Gastrocnemius medialis (tissue), 4 donors: ENCODE measurements around the gene TMPRSS5. TPM values are rescaled to one million over a fixed set of nuclear protein-coding genes. Genes with fewer than 3 reads are reported as not detected.

ENCODE experiments used
- ATAC-seq, 2 donors: fragments of 150-250 bp; one replicate each; pipeline ENCODE4 v1.9.1; 2016
- DNase-seq, 2 donors: peaks; one replicate each; pipeline ENCODE4 v3.0.0-alpha.2; 2019
- H3K27ac ChIP-seq, 4 donors: fragments of 200-600 bp; sonication (generic); 1 replicate in 1 of 4; 2 replicates in 3 of 4; pipeline ENCODE4 v1.5.1; 2016 to 2018; ENCODE audit warnings: mild to moderate bottlenecking in 2 of 4, moderate library complexity in 1 of 4
- H3K27me3 ChIP-seq, 3 donors: fragments of 200-600 bp; sonication (generic) in 2 of 3; 1 replicate in 1 of 3; 2 replicates in 2 of 3; pipeline versions ENCODE4 v1.5.1 to v1.6.0; 2016 to 2019; ENCODE audit warnings: mild to moderate bottlenecking in 1 of 3, moderate library complexity in 1 of 3
- H3K36me3 ChIP-seq, 2 donors: fragments of 200-600 bp; sonication (generic) in 1 of 2; one replicate each; pipeline ENCODE4 v1.5.1; 2017 to 2018
- H3K4me1 ChIP-seq, 2 donors: fragments of 200-600 bp; sonication (generic) in 1 of 2; one replicate each; pipeline ENCODE4 v1.5.1; 2016 to 2017; ENCODE audit warnings: mild to moderate bottlenecking in 2 of 2
- H3K4me3 ChIP-seq, 4 donors: fragments of 200-600 bp; sonication (generic) in 3 of 4; 1 replicate in 1 of 4; 2 replicates in 3 of 4; pipeline ENCODE4 v1.5.1; 2016 to 2019; ENCODE audit warnings: mild to moderate bottlenecking in 2 of 4
- H3K9me3 ChIP-seq, 3 donors: fragments of 200-600 bp; sonication (generic) in 2 of 3; 1 replicate in 1 of 3; 2 replicates in 2 of 3; pipeline ENCODE4 v1.5.1; 2016 to 2019
- CTCF ChIP-seq, 5 experiments: fragments of 450-650 bp in 3 of 5; fragments of 200-600 bp in 2 of 5; sonication (generic) in 2 of 5; IDR thresholded peaks in 4 of 5; conservative IDR thresholded peaks in 1 of 5; 1 replicate in 4 of 5; 2 replicates in 1 of 5; pipeline ENCODE4 v1.5.1; 2016 to 2019; ENCODE audit warnings: antibody characterized with exemption in 5 of 5, mild to moderate bottlenecking in 3 of 5, moderate library complexity in 3 of 5
- POLR2A ChIP-seq, 2 donors: fragments of 450-650 bp; IDR thresholded peaks; one replicate each; pipeline ENCODE4 v1.6.1; 2017; ENCODE audit warnings: antibody characterized with exemption in 2 of 2, mild to moderate bottlenecking in 2 of 2, moderate library complexity in 2 of 2
- in situ Hi-C, 4 donors: fragments of 200-750 bp; cut with MboI; loops; one replicate each; pipeline versions ENCODE4 v1.15.0 to v1.8.0; 2017; ENCODE audit warnings: low sequenced_read_pairs in 4 of 4
- intact Hi-C: fragments of 100-400 bp; cut with DNase I; formaldehyde crosslinking; loops from one replicate; pipeline ENCODE4 v1.15.1; 2023; ENCODE audit warnings: low total_unique reads
- total RNA-seq, 4 donors: library from RNA; depleted of rRNA; stranded (reverse); fragments of >200 nt; gene quantifications; one replicate each; pipeline versions ENCODE4 v1.1.0 to v1.2.3, GENCODE V29; 2016

The TMPRSS5 gene
- total RNA-seq, 4 donors from 2014 or later, result 0.24 to 0.61 (median 0.36) TPM; not detected in 1

- Histone ChIP-seq H3K4me1 (peaks cover 5 to 13% of the 10 kb centered on the region in 2 donors), H3K27me3 (no peaks in the 10 kb centered on the region), H3K27ac (no peak overlapping the region), H3K36me3 (no peaks in the 10 kb centered on the region), H3K9me3 (peaks cover 0 to 15% (median 5%) of the 10 kb centered on the region in 3 donors), H3K4me3 (no peak overlapping the region)
- in situ Hi-C loops (no loop called here), intact Hi-C loops (no loop called here)
- DNase-seq, result no peak
- TF ChIP-seq CTCF (IDR thresholded peaks at IDR 0.05 in 4 of 5, conservative IDR thresholded peaks at IDR 0.05 in 1 of 5) (no peak), POLR2A (IDR thresholded peaks at IDR 0.05) (no peak)
- ATAC-seq, result no peak
Observed at GRCh38 chr11:113670831-113671215, 35.3 kb downstream of the TMPRSS5 start.

- TF ChIP-seq CTCF (IDR thresholded peaks at IDR 0.05 in 4 of 5, conservative IDR thresholded peaks at IDR 0.05 in 1 of 5) (no peak), POLR2A (IDR thresholded peaks at IDR 0.05) (no peak)
- H3K27me3 ChIP-seq, result no peaks in the 10 kb centered on the region
- H3K9me3 ChIP-seq, result peaks cover 0 to 15% (median 5%) of the 10 kb centered on the region in 3 donors
- ATAC-seq (no peak), DNase-seq (no peak)
- no peak overlapping the region for H3K27ac ChIP-seq
- H3K36me3 ChIP-seq, result no peaks in the 10 kb centered on the region
- H3K4me1 ChIP-seq, result peaks cover 0 to 8% of the 10 kb centered on the region in 2 donors
- intact Hi-C loops, result no loop called here
- H3K4me3 ChIP-seq, result no peak overlapping the region
- in situ Hi-C loops, result no loop called here
Observed at GRCh38 chr11:113670149-113670830, 35.8 kb downstream of the TMPRSS5 start.

GRCh38 chr11:113668255-113668654 lies 37.9 kb downstream of the TMPRSS5 start:
- ATAC-seq (no peak), DNase-seq (no peak)
- intact Hi-C loops, result no loop called here
- in situ Hi-C loops, result no loop called here
- peaks cover 0 to 6% of the 10 kb centered on the region in 2 donors for H3K4me1 ChIP-seq
- no peaks in the 10 kb centered on the region for H3K27me3 ChIP-seq
- H3K4me3 ChIP-seq, result no peak overlapping the region
- TF ChIP-seq CTCF (IDR thresholded peaks at IDR 0.05 in 4 of 5, conservative IDR thresholded peaks at IDR 0.05 in 1 of 5) (no peak), POLR2A (IDR thresholded peaks at IDR 0.05) (no peak)
- H3K9me3 ChIP-seq, result peaks cover 0 to 15% (median 5%) of the 10 kb centered on the region in 3 donors
- no peak overlapping the region for H3K27ac ChIP-seq
- no peaks in the 10 kb centered on the region for H3K36me3 ChIP-seq

DNA sequence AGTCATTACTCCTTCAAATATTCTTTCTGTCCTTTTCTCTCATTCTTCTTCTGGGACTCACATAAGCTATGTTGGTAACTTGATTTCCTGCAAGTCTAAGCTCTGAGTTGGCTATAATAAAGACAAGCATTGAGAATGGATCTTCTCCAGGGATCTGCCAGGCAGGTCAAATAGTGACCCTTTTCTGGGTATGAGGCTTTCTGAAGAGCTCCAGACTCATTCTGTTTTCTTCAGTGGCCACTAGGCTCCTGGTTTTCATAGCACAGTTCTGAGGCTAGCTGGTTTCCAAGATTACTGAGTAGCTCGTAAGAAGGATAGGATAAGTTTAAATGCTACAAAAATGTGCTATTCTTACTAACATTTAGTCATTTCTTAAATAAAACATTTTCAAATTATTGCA lies 38.3 kb downstream of the TMPRSS5 start:
- no peak overlapping the region for H3K4me3 ChIP-seq
- TF ChIP-seq POLR2A (IDR thresholded peaks at IDR 0.05), result no peak
- DNase-seq (no peak), ATAC-seq (no peak)
- H3K27me3 ChIP-seq, result no peaks in the 10 kb centered on the region
- intact Hi-C loops, result no loop called here
- in situ Hi-C loops, result no loop called here
- no peak overlapping the region for H3K27ac ChIP-seq
- peaks cover 0 to 6% of the 10 kb centered on the region in 2 donors for H3K4me1 ChIP-seq
- peaks cover 0 to 15% (median 5%) of the 10 kb centered on the region in 3 donors for H3K9me3 ChIP-seq
- no peaks in the 10 kb centered on the region for H3K36me3 ChIP-seq

- peaks cover 0 to 6% of the 10 kb centered on the region in 2 donors for H3K4me1 ChIP-seq
- H3K9me3 ChIP-seq, result peaks cover 0 to 15% (median 5%) of the 10 kb centered on the region in 3 donors
- in situ Hi-C loops, result no loop called here
- H3K4me3 ChIP-seq, result no peak overlapping the region
- no peaks in the 10 kb centered on the region for H3K27me3 ChIP-seq
- TF ChIP-seq POLR2A (IDR thresholded peaks at IDR 0.05), result no peak
- TF ChIP-seq CTCF (IDR thresholded peaks at IDR 0.05 in 4 of 5, conservative IDR thresholded peaks at IDR 0.05 in 1 of 5), result no peak
- no peak overlapping the region for H3K27ac ChIP-seq
- ATAC-seq, result no peak
- DNase-seq, result no peak
- intact Hi-C loops, result no loop called here
- no peaks in the 10 kb centered on the region for H3K36me3 ChIP-seq
Observed at GRCh38 chr11:113666584-113666983, 39.5 kb downstream of the TMPRSS5 start.
